ENCODE data around the gene STARD8.

Gene STARD8

GRCh38 chrX:68723491-68724155 lies 76.2 kb downstream of the STARD8 start:
- no peak for DNase-seq (ENCODE audit: low read depth)
- no peak overlapping the region for H3K4me3 ChIP-seq (ENCODE audit: low read depth, low read length)
- TF ChIP-seq CTCF (IDR thresholded peaks at IDR 0.05; ENCODE audit: low read depth, low read length, missing control alignments), result no peak

- no peak for TF ChIP-seq CTCF (IDR thresholded peaks at IDR 0.05; ENCODE audit: low read depth, low read length, missing control alignments)
- no peak for DNase-seq (ENCODE audit: low read depth)
- no peak overlapping the region for H3K4me3 ChIP-seq (ENCODE audit: low read depth, low read length)
Observed at GRCh38 chrX:68724531-68725020, 77.1 kb downstream of the STARD8 start.

- no peak for TF ChIP-seq CTCF (IDR thresholded peaks at IDR 0.05; ENCODE audit: low read depth, low read length, missing control alignments)
- no peak for DNase-seq (ENCODE audit: low read depth)
- H3K4me3 ChIP-seq (ENCODE audit: low read depth, low read length), result no peak overlapping the region
Observed at GRCh38 chrX:68725756-68726365, 78.4 kb downstream of the STARD8 start.

- no peak for TF ChIP-seq CTCF (IDR thresholded peaks at IDR 0.05; ENCODE audit: low read depth, low read length, missing control alignments)
- DNase-seq (ENCODE audit: low read depth), result no peak
- no peak overlapping the region for H3K4me3 ChIP-seq (ENCODE audit: low read depth, low read length)
Observed at GRCh38 chrX:68726366-68726765, 78.9 kb downstream of the STARD8 start.

GRCh38 chrX:68727696-68728095 lies 80.2 kb downstream of the STARD8 start:
- no peak for TF ChIP-seq CTCF (IDR thresholded peaks at IDR 0.05; ENCODE audit: low read depth, low read length, missing control alignments)
- no peak for DNase-seq (ENCODE audit: low read depth)
- H3K4me3 ChIP-seq (ENCODE audit: low read depth, low read length), result no peak overlapping the region

GRCh38 chrX:68728186-68728585 lies 80.7 kb downstream of the STARD8 start:
- no peak for DNase-seq (ENCODE audit: low read depth)
- H3K4me3 ChIP-seq (ENCODE audit: low read depth, low read length), result no peak overlapping the region
- TF ChIP-seq CTCF (IDR thresholded peaks at IDR 0.05; ENCODE audit: low read depth, low read length, missing control alignments), result no peak

GRCh38 chrX:68731254-68731653 lies 83.8 kb downstream of the STARD8 start:
- no peak for DNase-seq (ENCODE audit: low read depth)
- no peak overlapping the region for H3K4me3 ChIP-seq (ENCODE audit: low read depth, low read length)
- TF ChIP-seq CTCF (IDR thresholded peaks at IDR 0.05; ENCODE audit: low read depth, low read length, missing control alignments), result no peak

Data from GM12864 (cell line).